Fibroblast of lung (primary cell): ENCODE data around the gene SIGLEC7. TPM values are rescaled to one million over a fixed set of nuclear protein-coding genes. Genes with fewer than 3 reads are reported as not detected.

Experiments
- DNase-seq, 2 donors: peaks; one replicate each; pipeline versions ENCODE4 v3.0.0 to v3.0.0-alpha.2; 2010; ENCODE audit warnings: low read depth in 2 of 2
- H2AFZ ChIP-seq: 2 replicates; pipeline ENCODE4 v1.5.1; 2012; ENCODE audit warnings: low read length, control low read depth, inconsistent platforms
- H3K27ac ChIP-seq: 2 replicates; pipeline ENCODE4 v1.5.1; 2011; ENCODE audit warnings: low read length, control low read depth; ENCODE audit not compliant: insufficient read depth
- H3K27me3 ChIP-seq: 2 replicates; pipeline ENCODE4 v1.5.1; 2011; ENCODE audit warnings: mild to moderate bottlenecking, low read length; ENCODE audit not compliant: control insufficient read depth, insufficient read depth
- H3K36me3 ChIP-seq: 2 replicates; pipeline ENCODE4 v1.5.1; 2011; ENCODE audit warnings: low read length; ENCODE audit not compliant: control insufficient read depth, insufficient read depth
- H3K4me1 ChIP-seq: 2 replicates; pipeline ENCODE4 v1.5.1; 2011; ENCODE audit warnings: low read length; ENCODE audit not compliant: control insufficient read depth, insufficient read depth; ENCODE audit errors: extremely low read depth
- H3K4me2 ChIP-seq: 2 replicates; pipeline ENCODE4 v1.5.1; 2011; ENCODE audit warnings: low read length, control low read depth; ENCODE audit not compliant: insufficient read depth; ENCODE audit errors: extremely low read depth
- H3K4me3 ChIP-seq, 4 experiments: fragments of 200-600 bp in 1 of 4; sonication (generic) in 1 of 4; replicated peaks in 1 of 4; 2 replicates each; pipeline ENCODE4 v1.5.1; 2011 to 2016; ENCODE audit warnings: low read length in 4 of 4, low read depth in 3 of 4, mild to moderate bottlenecking in 3 of 4, control low read depth in 2 of 4, inconsistent platforms in 1 of 4, mixed read lengths in 1 of 4; ENCODE audit not compliant: insufficient read depth in 1 of 4; ENCODE audit errors: control extremely low read depth in 1 of 4
- H3K79me2 ChIP-seq: 2 replicates; pipeline ENCODE4 v1.5.1; 2012; ENCODE audit warnings: mild to moderate bottlenecking, low read length, inconsistent platforms; ENCODE audit not compliant: control insufficient read depth, insufficient read depth
- H3K9ac ChIP-seq: 2 replicates; pipeline ENCODE4 v1.5.1; 2011; ENCODE audit warnings: mild to moderate bottlenecking, low read length, control low read depth; ENCODE audit not compliant: insufficient read depth
- H3K9me3 ChIP-seq: 2 replicates; pipeline ENCODE4 v1.5.1; 2012; ENCODE audit warnings: low read depth, low read length; ENCODE audit not compliant: control insufficient read depth, insufficient read depth
- H4K20me1 ChIP-seq: 2 replicates; pipeline ENCODE4 v1.5.1; 2011; ENCODE audit warnings: low read length; ENCODE audit not compliant: control insufficient read depth, insufficient read depth; ENCODE audit errors: extremely low read depth
- EZH2 ChIP-seq: IDR thresholded peaks from 2 replicates; pipeline ENCODE4 v1.5.1; 2012; ENCODE audit warnings: low read length, control low read depth, mild to moderate bottlenecking; ENCODE audit errors: missing control alignments
- polyA plus RNA-seq, 2 donors: library from polyadenylated mRNA; depleted of rRNA in 1 of 2; stranded (reverse) in 1 of 2; unstranded in 1 of 2; fragments of >200 nt; gene quantifications; 2 replicates each; pipeline ENCODE4 v1.2.1, GENCODE V29; 2011 to 2012; ENCODE audit warnings: missing spikeins in 1 of 2
- total RNA-seq: library from RNA; depleted of rRNA; stranded (reverse); fragments of >200 nt; gene quantifications from 2 replicates; pipeline ENCODE4 v1.2.1, GENCODE V29; 2014
- TF ChIP-seq, protein P1 (sequence below), 2 donors: IDR thresholded peaks in 1 of 2; conservative IDR thresholded peaks in 1 of 2; 1 replicate in 1 of 2; 2 replicates in 1 of 2; pipeline ENCODE4 v1.5.1; 2011 to 2012; ENCODE audit warnings: low read length in 2 of 2, control low read depth in 1 of 2, inconsistent platforms in 1 of 2, low read depth in 1 of 2, mild to moderate bottlenecking in 1 of 2

SIGLEC7 gene
- total and polyA plus RNA-seq, 2 donors (not counting 1 experiment from before 2014, with no cell fraction given), result not detected

DNA sequence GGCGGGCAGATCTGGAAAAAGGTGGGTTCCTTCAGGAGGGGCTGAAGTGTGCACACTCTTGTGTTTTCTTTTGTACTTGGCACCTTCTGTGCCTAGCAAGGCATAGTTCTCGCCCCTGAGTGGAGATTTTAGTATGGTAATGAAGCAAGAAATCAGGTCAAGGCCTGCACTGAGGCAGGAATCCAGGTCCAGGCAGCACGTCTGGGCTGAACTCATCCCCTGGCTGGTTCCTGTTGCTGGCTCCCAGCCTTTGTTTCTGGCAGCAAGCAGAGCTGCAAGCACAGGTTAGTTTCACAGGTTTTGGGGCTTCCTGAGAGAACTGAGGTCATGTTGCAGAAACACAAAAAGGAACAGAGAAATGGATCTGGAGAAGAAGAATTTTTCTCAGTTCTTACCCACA lies 21.2 kb downstream of the SIGLEC7 start:
- Histone ChIP-seq H4K20me1 (no peaks in the 10 kb centered on the region), H3K79me2 (no peaks in the 10 kb centered on the region), H3K27ac (no peak overlapping the region), H3K4me3 (no peak overlapping the region), H3K4me2 (no peak overlapping the region), H3K27me3 (no peaks in the 10 kb centered on the region), H3K4me1 (no peaks in the 10 kb centered on the region), H3K9ac (no peak overlapping the region), H3K9me3 (no peaks in the 10 kb centered on the region), H2AFZ (no peak overlapping the region), H3K36me3 (no peaks in the 10 kb centered on the region)
- no peak for DNase-seq
- TF ChIP-seq EZH2, result no peak
- TF ChIP-seq, protein P1, sequence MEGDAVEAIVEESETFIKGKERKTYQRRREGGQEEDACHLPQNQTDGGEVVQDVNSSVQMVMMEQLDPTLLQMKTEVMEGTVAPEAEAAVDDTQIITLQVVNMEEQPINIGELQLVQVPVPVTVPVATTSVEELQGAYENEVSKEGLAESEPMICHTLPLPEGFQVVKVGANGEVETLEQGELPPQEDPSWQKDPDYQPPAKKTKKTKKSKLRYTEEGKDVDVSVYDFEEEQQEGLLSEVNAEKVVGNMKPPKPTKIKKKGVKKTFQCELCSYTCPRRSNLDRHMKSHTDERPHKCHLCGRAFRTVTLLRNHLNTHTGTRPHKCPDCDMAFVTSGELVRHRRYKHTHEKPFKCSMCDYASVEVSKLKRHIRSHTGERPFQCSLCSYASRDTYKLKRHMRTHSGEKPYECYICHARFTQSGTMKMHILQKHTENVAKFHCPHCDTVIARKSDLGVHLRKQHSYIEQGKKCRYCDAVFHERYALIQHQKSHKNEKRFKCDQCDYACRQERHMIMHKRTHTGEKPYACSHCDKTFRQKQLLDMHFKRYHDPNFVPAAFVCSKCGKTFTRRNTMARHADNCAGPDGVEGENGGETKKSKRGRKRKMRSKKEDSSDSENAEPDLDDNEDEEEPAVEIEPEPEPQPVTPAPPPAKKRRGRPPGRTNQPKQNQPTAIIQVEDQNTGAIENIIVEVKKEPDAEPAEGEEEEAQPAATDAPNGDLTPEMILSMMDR (conservative IDR thresholded peaks at IDR 0.05 in 1 of 2, IDR thresholded peaks at IDR 0.05 in 1 of 2; ENCODE audit: low read depth in 1 of 2, low read length in 2 of 2), result no peak

DNA sequence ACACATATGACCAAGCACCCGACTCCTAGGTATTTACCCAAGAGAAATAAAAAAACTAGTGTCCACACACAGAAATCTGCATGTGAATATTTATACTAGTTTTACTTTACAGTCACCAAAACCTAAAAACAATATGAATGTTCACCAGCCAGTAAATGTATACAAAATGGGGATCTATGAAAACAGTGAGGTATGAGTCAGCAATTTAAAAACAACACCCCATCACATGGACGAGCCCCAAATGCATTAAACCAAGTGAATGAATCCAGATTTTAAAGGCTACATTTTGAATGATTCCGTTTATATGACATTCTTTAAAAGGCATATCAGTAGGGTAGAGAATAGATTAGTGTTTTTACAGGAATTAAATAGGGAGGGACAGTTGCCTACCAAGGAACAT lies 22.1 kb downstream of the SIGLEC7 start:
- TF ChIP-seq, protein P1 (conservative IDR thresholded peaks at IDR 0.05 in 1 of 2, IDR thresholded peaks at IDR 0.05 in 1 of 2; ENCODE audit: low read depth in 1 of 2, low read length in 2 of 2), result no peak
- TF ChIP-seq EZH2, result no peak
- H3K27me3 ChIP-seq, result no peaks in the 10 kb centered on the region
- no peaks in the 10 kb centered on the region for H3K4me1 ChIP-seq
- H2AFZ ChIP-seq, result no peak overlapping the region
- H3K4me2 ChIP-seq, result no peak overlapping the region
- no peak overlapping the region for H3K9ac ChIP-seq
- H3K27ac ChIP-seq, result no peak overlapping the region
- no peaks in the 10 kb centered on the region for H3K36me3 ChIP-seq
- H3K4me3 ChIP-seq, result no peak overlapping the region
- no peaks in the 10 kb centered on the region for H3K79me2 ChIP-seq
- no peaks in the 10 kb centered on the region for H3K9me3 ChIP-seq
- DNase-seq, result no peak
- no peaks in the 10 kb centered on the region for H4K20me1 ChIP-seq

DNA sequence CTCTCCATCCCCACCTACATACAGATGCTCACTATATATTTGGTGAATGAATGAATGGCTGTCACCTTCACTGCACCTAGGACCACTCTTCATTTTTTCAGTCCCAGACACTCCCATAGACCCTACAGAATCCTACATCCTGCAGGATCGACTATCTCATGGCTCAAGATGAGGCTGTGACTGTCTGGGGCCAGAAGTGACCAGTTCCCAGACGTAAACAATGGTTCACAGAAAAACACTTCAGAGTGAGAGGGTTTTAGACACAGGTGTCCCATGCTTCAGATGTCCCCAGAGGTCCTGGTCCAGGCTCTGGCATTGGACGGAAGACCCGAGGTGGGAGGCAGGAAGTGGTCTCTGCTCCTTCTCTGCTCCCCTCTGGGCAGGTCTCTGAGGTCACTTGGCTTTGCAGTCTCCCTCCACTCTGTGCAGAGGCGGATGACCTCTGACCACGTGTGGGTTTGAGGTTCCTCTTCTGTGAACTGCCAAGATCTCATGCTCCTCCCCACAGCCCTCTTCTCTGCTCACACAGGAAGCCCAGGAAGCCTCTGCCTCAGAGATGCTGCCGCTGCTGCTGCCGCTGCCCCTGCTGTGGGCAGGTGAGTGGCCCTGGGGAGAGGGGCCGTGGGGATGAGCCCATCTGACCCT lies 24.9 kb downstream of the SIGLEC7 start:
- Histone ChIP-seq H4K20me1 (no peaks in the 10 kb centered on the region), H3K4me2 (no peak overlapping the region), H3K36me3 (no peaks in the 10 kb centered on the region), H3K27ac (no peak overlapping the region), H3K79me2 (no peaks in the 10 kb centered on the region), H3K9ac (no peak overlapping the region), H2AFZ (no peak overlapping the region), H3K4me1 (no peaks in the 10 kb centered on the region), H3K9me3 (no peaks in the 10 kb centered on the region), H3K4me3 (no peak overlapping the region), H3K27me3 (no peaks in the 10 kb centered on the region)
- DNase-seq, result no peak
- TF ChIP-seq EZH2, result no peak
- TF ChIP-seq, protein P1 (conservative IDR thresholded peaks at IDR 0.05 in 1 of 2, IDR thresholded peaks at IDR 0.05 in 1 of 2; ENCODE audit: low read depth in 1 of 2, low read length in 2 of 2), result no peak
